GM21825 (cell line): ENCODE measurements around the gene CTSO.

ENCODE experiments used
- ATAC-seq: cut with Tn5 transposase; IDR thresholded peaks from one replicate; pipeline ENCODE4 v1.9.1; 2021; ENCODE audit warnings: mild to moderate bottlenecking, moderate library complexity; ENCODE audit not compliant: unreplicated experiment

Gene CTSO, protein sequence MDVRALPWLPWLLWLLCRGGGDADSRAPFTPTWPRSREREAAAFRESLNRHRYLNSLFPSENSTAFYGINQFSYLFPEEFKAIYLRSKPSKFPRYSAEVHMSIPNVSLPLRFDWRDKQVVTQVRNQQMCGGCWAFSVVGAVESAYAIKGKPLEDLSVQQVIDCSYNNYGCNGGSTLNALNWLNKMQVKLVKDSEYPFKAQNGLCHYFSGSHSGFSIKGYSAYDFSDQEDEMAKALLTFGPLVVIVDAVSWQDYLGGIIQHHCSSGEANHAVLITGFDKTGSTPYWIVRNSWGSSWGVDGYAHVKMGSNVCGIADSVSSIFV

GRCh38 chr4:155953151-155954117 lies at the start of gene CTSO:
Gene CTSO (minus strand): TSS chr4:155953866. CDS start chr4:155953847, 19 bp downstream.
- ATAC-seq: peak; percentile 93

DNA sequence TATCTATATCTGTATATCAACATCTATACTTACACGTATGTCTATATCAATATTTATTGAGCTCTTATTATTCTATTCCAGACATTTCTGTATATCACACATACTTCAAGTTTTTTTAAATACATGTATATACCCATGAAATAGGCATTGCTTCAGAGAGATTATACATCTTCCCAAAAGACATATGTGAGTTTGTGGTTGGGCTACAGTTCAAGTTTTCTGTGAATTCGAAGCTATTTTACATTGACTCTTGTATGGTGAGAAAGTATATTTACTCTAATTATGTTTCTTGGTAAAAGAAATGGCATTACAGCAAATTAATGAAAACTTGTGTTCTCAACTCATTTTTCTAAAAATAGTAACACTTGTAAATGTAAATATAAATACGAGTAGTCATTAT lies 46.8 kb upstream of the CTSO start:
- ATAC-seq: no peak

DNA sequence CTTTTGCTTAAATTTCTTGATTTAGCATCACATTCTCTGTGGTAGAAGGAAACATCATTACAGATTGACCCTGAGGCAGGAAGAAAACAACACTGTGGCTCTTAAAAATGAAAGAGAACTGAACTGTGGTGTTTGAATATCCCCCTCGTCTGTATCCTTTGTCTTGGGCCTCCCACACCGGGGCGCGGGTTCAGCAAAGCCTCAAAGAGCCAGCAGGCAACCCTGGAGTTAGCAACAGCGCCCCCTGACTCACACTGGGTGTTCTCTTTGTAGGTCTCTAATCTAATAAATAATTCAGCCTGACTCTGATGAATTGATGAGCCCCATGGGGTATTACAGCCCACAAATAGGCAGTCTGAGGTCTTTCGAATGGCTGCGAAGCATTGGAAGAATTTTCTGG lies 46.1 kb upstream of the CTSO start:
- ATAC-seq: no peak

DNA sequence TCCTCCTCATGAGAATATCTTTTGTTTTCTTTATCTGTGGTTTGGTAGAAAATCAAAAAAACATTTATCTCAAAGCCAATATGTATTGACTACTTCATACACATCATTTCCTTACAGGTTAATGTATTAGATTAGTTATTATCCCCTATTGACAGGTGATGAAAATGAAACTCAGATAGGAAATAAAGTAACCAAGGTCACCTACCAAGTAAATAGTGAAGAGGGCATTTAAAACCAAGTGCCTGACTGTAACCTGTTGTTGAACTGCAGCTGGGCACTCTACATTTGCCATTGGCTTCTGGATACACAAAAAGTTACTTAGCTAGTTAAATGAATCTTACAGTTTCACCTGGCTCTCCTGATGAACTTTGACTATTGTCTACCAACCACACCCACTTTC lies 41.4 kb upstream of the CTSO start:
- ATAC-seq: no peak

GRCh38 chr4:155984106-155984797 lies 30.6 kb upstream of the CTSO start:
- no peak for ATAC-seq

DNA sequence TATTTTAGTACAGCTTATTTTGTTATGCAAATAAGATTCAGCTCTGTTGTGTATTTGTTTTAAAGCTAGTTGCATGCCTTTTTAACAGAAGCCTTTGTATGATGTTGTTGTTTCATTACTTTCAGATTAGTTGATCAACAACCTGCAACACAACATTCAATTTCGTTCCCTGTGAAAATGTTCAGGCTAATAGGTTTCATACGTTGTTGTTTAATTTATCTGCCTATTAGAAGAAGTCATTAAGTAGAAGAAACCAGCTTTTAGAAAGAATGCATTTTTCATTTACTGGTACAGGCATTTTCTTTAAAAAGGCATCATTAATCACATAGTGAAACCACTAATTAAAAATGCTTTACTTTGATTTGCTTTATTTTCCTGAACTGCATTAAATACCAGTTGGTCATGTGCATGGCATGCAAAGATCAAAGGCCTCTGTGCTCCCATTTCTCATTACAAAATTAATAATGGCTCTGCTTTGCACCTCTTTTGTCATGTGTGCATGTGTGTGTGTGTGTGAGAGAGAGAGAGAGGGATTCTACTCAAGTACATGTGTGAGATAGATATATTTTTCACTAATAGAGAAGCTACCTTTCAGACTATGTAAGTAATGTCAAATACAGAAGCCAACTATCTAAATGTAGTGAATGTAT lies 29.2 kb upstream of the CTSO start:
- no peak for ATAC-seq

- no peak for ATAC-seq
Observed at GRCh38 chr4:155978810-155979209, 25.1 kb upstream of the CTSO start.

- ATAC-seq: no peak
Observed at GRCh38 chr4:155975511-155975910, 21.8 kb upstream of the CTSO start.

DNA sequence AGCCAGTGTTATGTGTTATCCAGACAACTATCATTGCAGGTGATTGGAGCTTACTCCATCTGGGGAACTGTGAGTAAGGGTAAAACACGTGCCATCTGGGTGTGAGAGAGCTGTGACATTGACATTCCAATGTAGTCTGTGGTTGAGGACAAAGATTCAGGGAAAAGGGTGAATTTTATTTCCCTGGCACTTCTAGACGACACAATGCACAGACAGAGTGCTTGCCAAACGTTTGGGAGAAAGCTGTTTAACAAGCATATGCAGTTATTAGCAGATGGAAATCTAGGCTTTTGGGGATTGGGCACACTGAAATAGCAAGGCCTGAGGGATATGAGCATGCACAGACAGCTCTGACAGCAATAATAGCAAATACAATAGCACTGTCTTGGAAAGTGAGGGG lies 21.3 kb upstream of the CTSO start:
- ATAC-seq: no peak

DNA sequence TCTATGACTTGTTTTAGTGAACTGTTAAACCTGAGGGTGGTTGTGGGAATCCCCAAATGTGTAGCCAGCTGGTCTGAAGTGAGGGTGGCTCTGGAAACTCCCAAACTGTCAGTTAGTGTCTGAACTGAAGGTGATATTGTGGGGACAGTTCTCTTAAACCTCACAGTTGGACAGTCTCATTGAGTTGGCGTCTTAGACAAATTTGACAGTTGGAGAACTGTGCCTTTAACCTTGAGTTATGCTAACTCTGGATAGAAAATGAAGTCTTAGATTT lies 20.7 kb upstream of the CTSO start:
- ATAC-seq: peak; percentile 96

- ATAC-seq: peak; percentile 26
Observed at GRCh38 chr4:155973639-155974475, 20.2 kb upstream of the CTSO start.

DNA sequence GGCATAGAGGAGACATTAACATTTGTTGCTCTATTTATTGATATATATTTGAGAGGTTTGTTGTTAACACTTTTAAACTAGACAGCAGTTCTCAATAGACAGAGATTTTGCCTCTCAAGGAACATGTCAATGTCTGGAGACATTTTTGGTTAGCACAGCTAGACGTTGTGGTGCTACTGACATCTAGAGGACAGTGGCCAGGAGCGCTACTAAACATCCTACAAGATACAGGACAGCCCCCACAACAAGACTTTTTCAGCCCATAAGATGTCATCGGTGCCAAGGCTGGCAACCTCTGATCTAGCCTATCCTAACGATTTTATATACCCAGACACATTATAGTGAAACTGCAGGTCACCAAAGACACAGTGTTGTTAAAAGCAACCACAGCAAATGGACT lies 18.4 kb upstream of the CTSO start:
- no peak for ATAC-seq

DNA sequence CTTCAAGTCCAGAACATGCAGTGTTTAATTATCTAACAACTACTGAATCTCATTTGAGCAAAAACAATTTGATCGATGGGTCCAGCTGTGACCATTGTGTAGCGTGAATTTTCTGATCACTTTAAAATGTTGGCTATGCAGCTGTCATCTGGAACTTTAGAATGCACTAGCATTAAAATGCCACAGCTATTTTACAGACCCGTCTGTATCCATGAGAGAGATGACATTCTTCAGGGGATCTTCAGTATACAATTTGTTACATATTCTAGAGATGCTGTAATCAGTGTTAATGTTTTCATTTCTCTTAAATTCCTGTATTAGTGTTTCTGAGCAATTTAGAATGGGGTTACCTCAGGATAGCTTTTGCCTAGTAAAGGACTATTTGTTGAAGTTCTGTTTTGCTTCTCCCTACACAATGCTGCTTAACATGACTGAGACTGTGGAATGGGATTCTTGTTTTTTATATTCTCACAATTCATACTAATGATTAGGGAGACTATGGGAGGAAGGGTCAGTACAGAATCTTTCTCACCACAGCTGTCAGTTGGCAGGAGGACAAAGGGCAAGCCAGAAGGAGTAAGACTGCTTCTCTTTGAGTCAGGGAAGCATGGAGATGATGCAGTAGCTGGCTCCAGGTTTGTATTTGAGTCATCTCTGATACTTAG lies 13.2 kb upstream of the CTSO start:
- ATAC-seq: no peak

DNA sequence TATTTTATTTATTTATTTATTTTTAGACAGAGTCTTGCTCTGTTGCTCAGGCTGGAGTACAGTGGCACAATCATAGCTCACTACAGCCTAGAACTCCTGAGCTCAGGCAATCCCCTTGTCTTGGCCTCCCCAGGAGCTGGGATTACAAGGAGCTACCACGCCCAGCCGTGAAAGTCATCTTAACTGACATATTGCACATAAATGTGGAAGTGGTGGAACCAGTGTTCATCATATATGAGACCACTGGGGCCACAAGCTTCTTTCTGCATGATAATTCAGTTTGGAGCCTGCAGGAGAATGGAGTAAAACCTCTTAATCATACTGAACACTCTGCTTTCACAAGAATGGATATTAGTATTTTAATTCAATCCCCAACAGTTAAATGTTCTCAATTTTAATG lies 12.5 kb upstream of the CTSO start:
- ATAC-seq: no peak

DNA sequence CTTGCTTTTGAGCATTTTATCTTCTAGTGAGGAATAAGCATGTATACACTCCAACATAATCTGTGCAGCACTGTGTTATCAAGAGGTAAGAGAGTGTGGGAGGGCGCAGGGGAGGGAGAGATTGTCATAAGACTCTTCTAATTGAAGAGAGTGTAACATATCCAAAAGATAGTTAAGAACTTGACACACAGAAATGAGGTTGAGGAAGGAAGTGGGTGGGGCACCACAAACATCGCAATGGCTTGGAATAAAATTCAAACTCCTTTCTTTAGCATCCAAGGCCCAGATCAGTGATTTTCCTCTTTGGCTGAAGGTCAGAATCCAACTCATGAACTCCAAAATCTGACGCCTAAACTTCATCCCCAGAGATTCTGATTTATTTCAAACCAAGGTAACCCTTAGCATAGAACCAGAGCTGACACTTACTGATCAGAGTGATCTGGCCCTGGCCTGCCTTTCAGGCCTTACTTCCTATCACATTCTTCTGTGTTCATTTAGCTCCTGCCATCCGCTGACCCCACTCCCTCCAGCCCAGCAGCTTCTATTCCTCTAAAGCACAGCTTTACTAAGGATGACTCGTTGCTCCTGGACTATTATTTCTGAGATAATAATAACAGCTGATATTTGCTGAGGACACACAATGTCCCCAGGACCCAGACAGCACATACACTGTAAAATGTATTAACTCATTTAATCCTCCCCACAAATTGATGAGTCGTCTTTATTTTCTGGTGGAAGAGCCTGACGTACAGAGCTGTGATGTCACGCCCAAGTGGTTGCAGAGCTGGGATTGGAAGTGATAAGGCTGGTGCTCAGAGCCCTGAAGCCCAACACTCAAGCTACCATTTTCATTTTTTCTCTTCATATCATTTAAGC lies 10.6 kb upstream of the CTSO start:
- ATAC-seq: no peak

DNA sequence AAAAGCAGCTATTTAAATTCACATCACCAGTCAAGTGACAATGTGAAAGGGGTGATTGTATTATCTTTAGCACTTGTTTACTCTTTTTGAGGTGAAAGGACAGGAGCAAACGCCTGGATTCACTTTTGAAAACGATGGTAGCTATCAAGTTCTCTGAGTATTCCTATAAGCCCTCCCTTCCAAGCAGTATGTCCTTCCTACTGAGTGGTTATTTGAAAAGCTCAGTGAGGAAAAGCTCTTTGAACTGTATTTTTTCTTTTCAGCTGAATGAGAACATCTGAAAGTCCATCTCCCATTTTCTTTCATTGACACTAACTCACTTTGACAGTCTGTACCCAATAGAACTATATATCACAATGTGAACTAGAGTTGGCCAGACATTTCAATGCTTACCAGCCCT lies 9.1 kb upstream of the CTSO start:
- no peak for ATAC-seq

DNA sequence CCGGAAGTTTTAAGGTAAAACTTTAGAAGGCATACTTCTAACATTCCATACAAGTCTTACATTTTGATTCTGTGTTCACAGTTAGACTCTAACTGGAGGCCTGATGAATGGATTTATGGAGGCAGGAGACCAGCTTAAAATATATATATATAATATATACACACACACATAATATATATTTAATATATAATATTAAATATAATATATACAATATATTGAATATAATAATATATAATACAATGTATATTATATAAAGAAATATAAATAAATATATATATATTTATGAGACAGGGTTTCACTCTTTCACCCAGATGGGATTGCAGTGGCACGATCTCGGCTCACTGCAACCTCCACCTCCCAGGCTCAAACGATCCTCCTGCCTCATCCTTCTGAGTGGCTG lies 7.9 kb upstream of the CTSO start:
- no peak for ATAC-seq

DNA sequence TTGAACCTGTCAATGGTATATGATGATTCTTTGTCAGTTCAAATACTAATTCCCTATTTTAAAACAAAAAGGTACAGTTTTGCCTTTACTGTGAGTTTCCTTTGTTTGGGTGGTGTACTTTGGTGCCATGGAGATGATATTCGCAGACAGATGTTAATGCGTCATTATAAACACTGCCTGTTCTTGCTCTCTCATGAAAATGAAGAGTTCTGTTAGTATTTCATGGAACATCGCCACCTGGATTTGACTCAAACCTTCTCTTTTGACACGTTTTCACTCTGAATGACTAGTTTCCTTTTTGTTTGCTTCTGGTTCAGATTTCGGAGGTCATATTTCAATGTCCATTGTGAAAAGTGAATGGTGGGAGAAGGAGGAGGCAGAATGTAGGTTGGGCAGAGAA lies 6.9 kb upstream of the CTSO start:
- no peak for ATAC-seq

- no peak for ATAC-seq
Observed at GRCh38 chr4:155959417-155959816, 5.8 kb upstream of the CTSO start.
